ENCODE results near the gene RALGDS. TPM values are rescaled to one million over a fixed set of nuclear protein-coding genes. Genes with fewer than 3 reads are reported as not detected.

RALGDS gene
- total and polyA plus RNA-seq, 9 of the 15 experiments (the other 6 are each of a cell fraction or from before 2014, with no cell fraction given) = 0.75 to 43.3 (median 27.1) TPM

DNA sequence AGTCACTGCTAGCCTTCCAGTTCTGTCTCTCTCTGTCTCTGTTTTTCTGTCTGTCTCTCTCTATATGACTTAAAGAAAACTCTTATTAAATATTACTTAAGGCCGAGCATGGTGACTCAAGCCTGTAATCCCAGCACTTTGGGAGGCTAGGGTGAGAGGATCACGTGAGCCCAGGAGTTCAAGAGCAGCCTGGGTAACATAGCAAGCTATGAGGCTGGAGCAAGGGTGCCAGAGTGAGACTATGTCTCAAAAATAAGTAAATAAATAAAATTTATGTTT lies 44.4 kb upstream of the RALGDS start:
- in situ Hi-C loops (cut with MboI) (no loop called here), intact Hi-C loops (cut with micrococcal nuclease) (no loop called here)
- no TSS peak for BruUV-seq (replicated peaks)
- 45% methylated on average over 2 of the region's 2 CpGs for WGBS (ENCODE audit: insufficient coverage, low coverage, missing lambda C conversion rate)
- TF ChIP-seq ARNT (IDR thresholded peaks at IDR 0.05) = no peak
- no peak for TF ChIP-seq SIRT6 (IDR thresholded peaks at IDR 0.05; ENCODE audit: low read depth, low read length)
- no peak for TF ChIP-seq ZNF830 (CRISPR knock-in tag; IDR thresholded peaks at IDR 0.05)
- TF ChIP-seq, protein P1, sequence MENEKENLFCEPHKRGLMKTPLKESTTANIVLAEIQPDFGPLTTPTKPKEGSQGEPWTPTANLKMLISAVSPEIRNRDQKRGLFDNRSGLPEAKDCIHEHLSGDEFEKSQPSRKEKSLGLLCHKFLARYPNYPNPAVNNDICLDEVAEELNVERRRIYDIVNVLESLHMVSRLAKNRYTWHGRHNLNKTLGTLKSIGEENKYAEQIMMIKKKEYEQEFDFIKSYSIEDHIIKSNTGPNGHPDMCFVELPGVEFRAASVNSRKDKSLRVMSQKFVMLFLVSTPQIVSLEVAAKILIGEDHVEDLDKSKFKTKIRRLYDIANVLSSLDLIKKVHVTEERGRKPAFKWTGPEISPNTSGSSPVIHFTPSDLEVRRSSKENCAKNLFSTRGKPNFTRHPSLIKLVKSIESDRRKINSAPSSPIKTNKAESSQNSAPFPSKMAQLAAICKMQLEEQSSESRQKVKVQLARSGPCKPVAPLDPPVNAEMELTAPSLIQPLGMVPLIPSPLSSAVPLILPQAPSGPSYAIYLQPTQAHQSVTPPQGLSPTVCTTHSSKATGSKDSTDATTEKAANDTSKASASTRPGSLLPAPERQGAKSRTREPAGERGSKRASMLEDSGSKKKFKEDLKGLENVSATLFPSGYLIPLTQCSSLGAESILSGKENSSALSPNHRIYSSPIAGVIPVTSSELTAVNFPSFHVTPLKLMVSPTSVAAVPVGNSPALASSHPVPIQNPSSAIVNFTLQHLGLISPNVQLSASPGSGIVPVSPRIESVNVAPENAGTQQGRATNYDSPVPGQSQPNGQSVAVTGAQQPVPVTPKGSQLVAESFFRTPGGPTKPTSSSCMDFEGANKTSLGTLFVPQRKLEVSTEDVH (IDR thresholded peaks at IDR 0.05; ENCODE audit: low read depth, partially characterized antibody) = no peak
- TF ChIP-seq E2F3 (CRISPR knock-in tag; IDR thresholded peaks at IDR 0.05) = no peak
- TF ChIP-seq ZNF354B (CRISPR knock-in tag; IDR thresholded peaks at IDR 0.05) = no peak
- no peak for TF ChIP-seq ZC3H11A (IDR thresholded peaks at IDR 0.05; ENCODE audit: low read depth, low read length)
- TF ChIP-seq, protein P2, sequence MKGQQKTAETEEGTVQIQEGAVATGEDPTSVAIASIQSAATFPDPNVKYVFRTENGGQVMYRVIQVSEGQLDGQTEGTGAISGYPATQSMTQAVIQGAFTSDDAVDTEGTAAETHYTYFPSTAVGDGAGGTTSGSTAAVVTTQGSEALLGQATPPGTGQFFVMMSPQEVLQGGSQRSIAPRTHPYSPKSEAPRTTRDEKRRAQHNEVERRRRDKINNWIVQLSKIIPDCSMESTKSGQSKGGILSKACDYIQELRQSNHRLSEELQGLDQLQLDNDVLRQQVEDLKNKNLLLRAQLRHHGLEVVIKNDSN (CRISPR knock-in tag; IDR thresholded peaks at IDR 0.05) = no peak
- TF ChIP-seq ETS2 (tag; IDR thresholded peaks at IDR 0.05; ENCODE audit: borderline replicate concordance, poor library complexity, severe bottlenecking) = no peak
- no peak for TF ChIP-seq CEBPG (CRISPR knock-in tag; IDR thresholded peaks at IDR 0.05)
- TF ChIP-seq CEBPG (tag; conservative IDR thresholded peaks at IDR 0.05 in 1 of 2, IDR thresholded peaks at IDR 0.05 in 1 of 2) = no peak
- TF ChIP-seq FOXA3 (CRISPR knock-in tag; conservative IDR thresholded peaks at IDR 0.05 in 1 of 2, IDR thresholded peaks at IDR 0.05 in 1 of 2) = no peak
- no peak for TF ChIP-seq ZNF197 (CRISPR knock-in tag; IDR thresholded peaks at IDR 0.05; ENCODE audit: low read depth)
- TF ChIP-seq SRF (CRISPR knock-in tag; IDR thresholded peaks at IDR 0.05) = no peak
- TF ChIP-seq, protein P3, sequence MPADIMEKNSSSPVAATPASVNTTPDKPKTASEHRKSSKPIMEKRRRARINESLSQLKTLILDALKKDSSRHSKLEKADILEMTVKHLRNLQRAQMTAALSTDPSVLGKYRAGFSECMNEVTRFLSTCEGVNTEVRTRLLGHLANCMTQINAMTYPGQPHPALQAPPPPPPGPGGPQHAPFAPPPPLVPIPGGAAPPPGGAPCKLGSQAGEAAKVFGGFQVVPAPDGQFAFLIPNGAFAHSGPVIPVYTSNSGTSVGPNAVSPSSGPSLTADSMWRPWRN (IDR thresholded peaks at IDR 0.05; ENCODE audit: low read depth) = no peak
- TF ChIP-seq GATA2 (CRISPR knock-in tag; IDR thresholded peaks at IDR 0.05) = no peak
- TF ChIP-seq, protein P4, sequence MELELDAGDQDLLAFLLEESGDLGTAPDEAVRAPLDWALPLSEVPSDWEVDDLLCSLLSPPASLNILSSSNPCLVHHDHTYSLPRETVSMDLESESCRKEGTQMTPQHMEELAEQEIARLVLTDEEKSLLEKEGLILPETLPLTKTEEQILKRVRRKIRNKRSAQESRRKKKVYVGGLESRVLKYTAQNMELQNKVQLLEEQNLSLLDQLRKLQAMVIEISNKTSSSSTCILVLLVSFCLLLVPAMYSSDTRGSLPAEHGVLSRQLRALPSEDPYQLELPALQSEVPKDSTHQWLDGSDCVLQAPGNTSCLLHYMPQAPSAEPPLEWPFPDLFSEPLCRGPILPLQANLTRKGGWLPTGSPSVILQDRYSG (tag; conservative IDR thresholded peaks at IDR 0.05; ENCODE audit: low read depth) = no peak
- Histone ChIP-seq H3K9me1 (ENCODE audit: control insufficient read depth, insufficient read depth, low read length) (no peaks in the 10 kb centered on the region), H4K20me1 (replicated peaks; ENCODE audit: control insufficient read depth, insufficient read depth, low read length) (no peaks in the 10 kb centered on the region), H2AFZ (ENCODE audit: low read depth, low read length) (no peak overlapping the region), H3K79me2 (ENCODE audit: control insufficient read depth, insufficient read depth, low read length) (peaks cover 17% of the 10 kb centered on the region), H3K36me3 (ENCODE audit: control insufficient read depth, insufficient read depth, low read length) (peaks cover 13% of the 10 kb centered on the region), H3K27ac (ENCODE audit: extremely low read depth, low read depth, low read length) (no peak overlapping the region), H3K4me3 (no peak overlapping the region), H3K4me1 (replicated peaks in 1 of 2; ENCODE audit: control insufficient read depth in 2 of 2, insufficient read depth in 2 of 2, low read length in 2 of 2) (peaks cover 29 to 46% of the 10 kb centered on the region in 2 experiments; a peak in 4 of 5 replicates), H3K9me3 (replicated peaks; ENCODE audit: control insufficient read depth, insufficient read depth, low read depth, low read length) (no peaks in the 10 kb centered on the region), H3K27me3 (ENCODE audit: control insufficient read depth in 2 of 2, insufficient read depth in 2 of 2, low read length in 2 of 2) (no peaks in the 10 kb centered on the region), H3K4me2 (ENCODE audit: insufficient read depth, low read length) (no peak overlapping the region), H3K9ac (ENCODE audit: insufficient read depth in 1 of 2, low read depth in 2 of 2, low read length in 2 of 2) (no peak overlapping the region)
- DNase-seq (ENCODE audit: extremely low read depth in 1 of 4, low spot score in 3 of 4) (no peak), FAIRE-seq (no peak), ATAC-seq (no peak)
- CTCF ChIA-PET (ENCODE audit: low intra/inter-chr PET ratio) = no interaction called here
- POLR2A ChIA-PET = no interaction called here
